B cell (primary cell): ENCODE results near the gene IGFBP7. TPM values are rescaled to one million over a fixed set of nuclear protein-coding genes. Genes with fewer than 3 reads are reported as not detected.

Experiments
- ATAC-seq: fragments of 200-7000 bp; cut with Tn5 transposase; one replicate; pipeline ENCODE4 v1.10.0; 2021; ENCODE audit warnings: low read depth, mild to moderate bottlenecking, moderate number of reproducible peaks, moderate library complexity
- CTCF ChIA-PET: fragments of 350-600 bp; sonication (Branson Sonifier 250); formaldehyde crosslinking; loops from one replicate; lab custom pipeline; 2021; ENCODE audit warnings: antibody characterized with exemption, inconsistent platforms; lab: Charles Lee
- POLR2A ChIA-PET: fragments of 350-600 bp; sonication (Branson Sonifier 250); formaldehyde crosslinking; loops from one replicate; lab custom pipeline; 2021; ENCODE audit warnings: antibody characterized with exemption; lab: Charles Lee
- DNase-seq: peaks from one replicate; pipeline ENCODE4 v3.0.0; 2013
- H2AFZ ChIP-seq: 2 replicates; pipeline ENCODE4 v1.6.1; 2012; ENCODE audit warnings: mild to moderate bottlenecking, low read depth, low read length; ENCODE audit not compliant: insufficient read depth, poor library complexity, severe bottlenecking
- H3K27ac ChIP-seq, 2 donors: 1 replicate in 1 of 2; 2 replicates in 1 of 2; pipeline ENCODE4 v1.5.1; 2012 to 2013; ENCODE audit warnings: low read length in 2 of 2, mild to moderate bottlenecking in 2 of 2, moderate library complexity in 1 of 2
- H3K27me3 ChIP-seq, 4 experiments: fragments of 200-600 bp in 1 of 4; sonication (generic) in 1 of 4; replicated peaks in 1 of 4; 1 replicate in 2 of 4; 2 replicates in 2 of 4; pipeline versions ENCODE4 v1.6.1 to v1.7.0; 2013 to 2016; ENCODE audit warnings: low read length in 3 of 4, mild to moderate bottlenecking in 2 of 4, mixed read lengths in 1 of 4, moderate library complexity in 1 of 4; ENCODE audit not compliant: insufficient read depth in 4 of 4, control insufficient read depth in 3 of 4; ENCODE audit errors: control extremely low read depth in 1 of 4
- H3K36me3 ChIP-seq, 2 experiments: replicated peaks in 1 of 2; 1 replicate in 1 of 2; 2 replicates in 1 of 2; pipeline versions ENCODE4 v1.6.1 to v1.7.1; 2013; ENCODE audit warnings: low read length in 1 of 2; ENCODE audit not compliant: insufficient read depth in 2 of 2, control insufficient read depth in 1 of 2; ENCODE audit errors: control extremely low read depth in 1 of 2, extremely low read depth in 1 of 2
- H3K4me1 ChIP-seq, 2 donors: fragments of 200-600 bp in 1 of 2; sonication (generic) in 1 of 2; 1 replicate in 1 of 2; 2 replicates in 1 of 2; pipeline versions ENCODE4 v1.5.1 to v1.6.1; 2013 to 2017; ENCODE audit warnings: low read length in 2 of 2; ENCODE audit not compliant: control insufficient read depth in 2 of 2, insufficient read depth in 2 of 2
- H3K4me2 ChIP-seq: replicated peaks from 2 replicates; pipeline ENCODE3; 2012; ENCODE audit warnings: mild to moderate bottlenecking, low read depth, low read length; ENCODE audit not compliant: poor library complexity, severe bottlenecking
- H3K4me3 ChIP-seq, 5 experiments: fragments of 200-600 bp in 1 of 5; sonication (generic) in 1 of 5; 1 replicate in 3 of 5; 2 replicates in 2 of 5; pipeline versions ENCODE4 v1.5.1 to v1.7.0; 2011 to 2016; ENCODE audit warnings: low read length in 4 of 5, mild to moderate bottlenecking in 4 of 5, low read depth in 2 of 5, control low read depth in 1 of 5, moderate library complexity in 1 of 5; ENCODE audit not compliant: insufficient read depth in 1 of 5; ENCODE audit errors: control extremely low read depth in 1 of 5, extremely low read depth in 1 of 5
- H3K79me2 ChIP-seq: fragments of 200-600 bp; sonication (generic); one replicate; pipeline ENCODE4 v1.6.0; 2016; ENCODE audit warnings: low read length; ENCODE audit not compliant: control insufficient read depth, insufficient read depth
- H3K9ac ChIP-seq: fragments of 200-600 bp; sonication (generic); 2 replicates; pipeline ENCODE4 v1.6.1; 2017; ENCODE audit warnings: mild to moderate bottlenecking, low read length, moderate library complexity
- H3K9me3 ChIP-seq, 3 donors: one replicate each; pipeline versions ENCODE4 v1.6.1 to v1.7.1; 2013; ENCODE audit warnings: low read length in 2 of 3; ENCODE audit not compliant: control insufficient read depth in 2 of 3, insufficient read depth in 1 of 3; ENCODE audit errors: control extremely low read depth in 1 of 3
- H4K20me1 ChIP-seq: 2 replicates; pipeline ENCODE4 v1.6.0; 2012; ENCODE audit warnings: mild to moderate bottlenecking, low read length; ENCODE audit not compliant: insufficient read depth, control insufficient read depth, poor library complexity, severe bottlenecking
- H3K27ac Mint-ChIP-seq: one replicate; pipeline ENCODE4 v1.8.0; 2021; ENCODE audit warnings: mixed read lengths
- H3K27me3 Mint-ChIP-seq: one replicate; pipeline ENCODE4 v1.8.0; 2021; ENCODE audit warnings: mixed read lengths
- H3K4me1 Mint-ChIP-seq: one replicate; pipeline ENCODE4 v1.8.0; 2021; ENCODE audit warnings: mixed read lengths
- H3K4me3 Mint-ChIP-seq: one replicate; pipeline ENCODE4 v1.8.0; 2021; ENCODE audit warnings: mixed read lengths
- H3K9me3 Mint-ChIP-seq: one replicate; pipeline ENCODE4 v1.8.0; 2022; ENCODE audit warnings: mixed read lengths; ENCODE audit not compliant: insufficient read depth
- EZH2 ChIP-seq: IDR thresholded peaks from 2 replicates; pipeline ENCODE4 v1.6.1; 2012; ENCODE audit warnings: borderline replicate concordance, low read depth, mild to moderate bottlenecking, moderate library complexity, low read length; ENCODE audit not compliant: insufficient read depth, poor library complexity, severe bottlenecking
- WGBS: methylation state at CpG from one replicate; pipeline ENCODE4 v1.1.5; 2013; ENCODE audit warnings: missing lambda C conversion rate; ENCODE audit not compliant: insufficient coverage; 5-methylcytosine and 5-hydroxymethylcytosine counted together
- intact Hi-C: fragments of 100-400 bp; cut with micrococcal nuclease; formaldehyde crosslinking; loops from one replicate; pipeline ENCODE4 v1.10.0; 2022
- polyA plus RNA-seq: library from polyadenylated mRNA; depleted of rRNA; stranded (reverse); fragments of >200 nt; gene quantifications from 2 replicates; pipeline ENCODE4 v1.2.3, GENCODE V29; 2012
- total RNA-seq, 2 donors: library from RNA; stranded (reverse); fragments of 120-200 nt in 1 of 2; gene quantifications; 1 replicate in 1 of 2; 2 replicates in 1 of 2; pipeline versions ENCODE4 v1.2.3 to v1.2.4, GENCODE V29; 2013 to 2022
- TF ChIP-seq, protein P1 (sequence below): fragments of 200-600 bp; IDR thresholded peaks from one replicate; pipeline ENCODE4 v1.8.0; 2022; ENCODE audit warnings: antibody characterized with exemption, mild to moderate bottlenecking

Gene IGFBP7
- total and polyA plus RNA-seq, 2 donors (not counting 1 experiment from before 2014, with no cell fraction given), result 0.37 TPM; not detected in 1

DNA sequence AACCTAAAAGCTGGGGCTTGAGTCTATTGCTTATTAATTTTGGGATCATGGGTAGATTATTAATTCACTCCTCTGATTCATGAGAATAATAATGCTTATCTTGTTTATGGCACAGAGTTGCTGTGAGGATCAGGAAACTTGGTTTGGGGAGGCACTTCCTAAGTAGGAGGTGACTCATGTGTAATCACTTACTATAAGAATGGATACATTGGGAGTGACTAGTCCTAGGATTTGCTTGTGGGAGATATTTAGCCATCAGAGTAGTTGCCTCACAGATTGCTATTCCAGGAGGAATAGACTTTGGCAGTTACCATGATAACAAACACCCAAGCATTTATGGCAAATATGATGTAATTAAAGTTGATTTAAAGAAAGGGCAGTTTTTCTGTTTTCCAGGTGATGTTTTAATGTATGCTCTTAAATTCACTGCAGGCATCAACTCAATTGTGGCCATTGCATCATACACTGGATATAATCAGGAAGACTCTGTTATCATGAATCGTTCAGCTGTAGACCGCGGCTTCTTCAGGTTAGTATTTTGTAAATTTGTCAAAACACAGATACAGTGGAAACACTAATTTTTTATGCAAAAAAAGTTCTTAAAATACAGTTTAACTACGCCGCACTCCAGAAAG is 89.6 kb downstream of the IGFBP7 start:
- Histone ChIP-seq H2AFZ (no peak overlapping the region), H4K20me1 (no peaks in the 10 kb centered on the region), H3K27ac (no peak overlapping the region), H3K79me2 (no peaks in the 10 kb centered on the region), H3K9me3 (no peaks in the 10 kb centered on the region), H3K4me2 (no peak overlapping the region), H3K4me1 (no peaks in the 10 kb centered on the region), H3K4me3 (no peak overlapping the region), H3K27me3 (no peaks in the 10 kb centered on the region), H3K9ac (no peak overlapping the region), H3K36me3 (peaks cover 16 to 85% of the 10 kb centered on the region in 2 experiments)
- no peaks in the 10 kb centered on the region for H3K4me1 Mint-ChIP-seq
- ChIA-PET POLR2A (no interaction called here), CTCF (no interaction called here)
- no peak overlapping the region for H3K27ac Mint-ChIP-seq
- no peaks in the 10 kb centered on the region for H3K9me3 Mint-ChIP-seq
- TF ChIP-seq, protein P1, sequence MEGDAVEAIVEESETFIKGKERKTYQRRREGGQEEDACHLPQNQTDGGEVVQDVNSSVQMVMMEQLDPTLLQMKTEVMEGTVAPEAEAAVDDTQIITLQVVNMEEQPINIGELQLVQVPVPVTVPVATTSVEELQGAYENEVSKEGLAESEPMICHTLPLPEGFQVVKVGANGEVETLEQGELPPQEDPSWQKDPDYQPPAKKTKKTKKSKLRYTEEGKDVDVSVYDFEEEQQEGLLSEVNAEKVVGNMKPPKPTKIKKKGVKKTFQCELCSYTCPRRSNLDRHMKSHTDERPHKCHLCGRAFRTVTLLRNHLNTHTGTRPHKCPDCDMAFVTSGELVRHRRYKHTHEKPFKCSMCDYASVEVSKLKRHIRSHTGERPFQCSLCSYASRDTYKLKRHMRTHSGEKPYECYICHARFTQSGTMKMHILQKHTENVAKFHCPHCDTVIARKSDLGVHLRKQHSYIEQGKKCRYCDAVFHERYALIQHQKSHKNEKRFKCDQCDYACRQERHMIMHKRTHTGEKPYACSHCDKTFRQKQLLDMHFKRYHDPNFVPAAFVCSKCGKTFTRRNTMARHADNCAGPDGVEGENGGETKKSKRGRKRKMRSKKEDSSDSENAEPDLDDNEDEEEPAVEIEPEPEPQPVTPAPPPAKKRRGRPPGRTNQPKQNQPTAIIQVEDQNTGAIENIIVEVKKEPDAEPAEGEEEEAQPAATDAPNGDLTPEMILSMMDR, result no peak
- no peak for TF ChIP-seq EZH2
- H3K4me3 Mint-ChIP-seq, result no peak overlapping the region
- intact Hi-C loops, result no loop called here
- H3K27me3 Mint-ChIP-seq, result no peaks in the 10 kb centered on the region
- ATAC-seq (no peak), DNase-seq (no peak)
- no CpG with 5 or more reads among the region's 5 CpGs for WGBS

DNA sequence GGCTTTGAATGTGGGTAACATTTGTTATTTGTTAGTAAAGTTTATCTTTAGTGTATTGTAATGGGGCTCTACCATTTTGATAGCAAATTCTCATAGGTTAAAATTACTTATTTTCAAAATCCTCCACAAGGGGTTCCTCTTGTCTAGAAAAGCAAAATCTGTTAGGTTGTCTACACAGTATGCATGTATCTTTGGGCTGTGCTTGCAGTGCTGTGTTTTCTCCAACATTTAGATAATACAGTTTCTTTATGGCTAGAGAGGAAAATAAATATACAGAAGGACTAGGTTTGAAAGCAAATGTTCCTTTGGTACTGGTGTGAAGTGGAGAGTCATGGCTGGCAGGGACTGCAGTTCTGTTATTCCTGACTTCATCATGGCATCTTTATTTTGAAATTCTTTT is 91.2 kb downstream of the IGFBP7 start:
- H3K9me3 Mint-ChIP-seq, result no peaks in the 10 kb centered on the region
- peak overlapping the region; percentile 10 for H3K27ac Mint-ChIP-seq
- no peaks in the 10 kb centered on the region for H4K20me1 ChIP-seq
- H3K9ac ChIP-seq, result no peak overlapping the region
- H3K27me3 ChIP-seq, result no peaks in the 10 kb centered on the region
- no peak overlapping the region for H3K27ac ChIP-seq
- H3K27me3 Mint-ChIP-seq, result no peaks in the 10 kb centered on the region
- peaks cover 13 to 85% of the 10 kb centered on the region in 2 experiments for H3K36me3 ChIP-seq
- H2AFZ ChIP-seq, result no peak overlapping the region
- TF ChIP-seq, protein P1, result no peak
- no peak for TF ChIP-seq EZH2
- H3K4me3 ChIP-seq, result no peak overlapping the region
- H3K9me3 ChIP-seq, result no peaks in the 10 kb centered on the region
- H3K4me1 Mint-ChIP-seq, result no peaks in the 10 kb centered on the region
- POLR2A ChIA-PET, result no interaction called here
- H3K4me3 Mint-ChIP-seq, result no peak overlapping the region
- no peak for DNase-seq
- no peaks in the 10 kb centered on the region for H3K4me1 ChIP-seq
- no peak for ATAC-seq
- no peak overlapping the region for H3K4me2 ChIP-seq
- intact Hi-C loops, result no loop called here
- H3K79me2 ChIP-seq, result no peaks in the 10 kb centered on the region
- CTCF ChIA-PET, result no interaction called here
